Measurements from ENCODE around the gene ARL15. TPM values are rescaled to one million over a fixed set of nuclear protein-coding genes. Genes with fewer than 3 reads are reported as not detected.

Gene ARL15
- total and polyA plus RNA-seq, 9 of the 15 experiments (the other 6 are each of a cell fraction or from before 2014, with no cell fraction given): 18.5 to 80.4 (median 57.0) TPM

- TF ChIP-seq, protein P1, sequence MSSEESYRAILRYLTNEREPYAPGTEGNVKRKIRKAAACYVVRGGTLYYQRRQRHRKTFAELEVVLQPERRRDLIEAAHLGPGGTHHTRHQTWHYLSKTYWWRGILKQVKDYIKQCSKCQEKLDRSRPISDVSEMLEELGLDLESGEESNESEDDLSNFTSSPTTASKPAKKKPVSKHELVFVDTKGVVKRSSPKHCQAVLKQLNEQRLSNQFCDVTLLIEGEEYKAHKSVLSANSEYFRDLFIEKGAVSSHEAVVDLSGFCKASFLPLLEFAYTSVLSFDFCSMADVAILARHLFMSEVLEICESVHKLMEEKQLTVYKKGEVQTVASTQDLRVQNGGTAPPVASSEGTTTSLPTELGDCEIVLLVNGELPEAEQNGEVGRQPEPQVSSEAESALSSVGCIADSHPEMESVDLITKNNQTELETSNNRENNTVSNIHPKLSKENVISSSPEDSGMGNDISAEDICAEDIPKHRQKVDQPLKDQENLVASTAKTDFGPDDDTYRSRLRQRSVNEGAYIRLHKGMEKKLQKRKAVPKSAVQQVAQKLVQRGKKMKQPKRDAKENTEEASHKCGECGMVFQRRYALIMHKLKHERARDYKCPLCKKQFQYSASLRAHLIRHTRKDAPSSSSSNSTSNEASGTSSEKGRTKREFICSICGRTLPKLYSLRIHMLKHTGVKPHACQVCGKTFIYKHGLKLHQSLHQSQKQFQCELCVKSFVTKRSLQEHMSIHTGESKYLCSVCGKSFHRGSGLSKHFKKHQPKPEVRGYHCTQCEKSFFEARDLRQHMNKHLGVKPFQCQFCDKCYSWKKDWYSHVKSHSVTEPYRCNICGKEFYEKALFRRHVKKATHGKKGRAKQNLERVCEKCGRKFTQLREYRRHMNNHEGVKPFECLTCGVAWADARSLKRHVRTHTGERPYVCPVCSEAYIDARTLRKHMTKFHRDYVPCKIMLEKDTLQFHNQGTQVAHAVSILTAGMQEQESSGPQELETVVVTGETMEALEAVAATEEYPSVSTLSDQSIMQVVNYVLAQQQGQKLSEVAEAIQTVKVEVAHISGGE (CRISPR knock-in tag; IDR thresholded peaks at IDR 0.05): no peak
- TF ChIP-seq ZNF609 (CRISPR knock-in tag; IDR thresholded peaks at IDR 0.05; ENCODE audit: borderline replicate concordance) (no peak), NCOA4 (IDR thresholded peaks at IDR 0.05; ENCODE audit: partially characterized antibody) (no peak), MCM7 (IDR thresholded peaks at IDR 0.05) (no peak), ZNF764 (CRISPR knock-in tag; IDR thresholded peaks at IDR 0.05; ENCODE audit: low read depth) (no peak), ZNF165 (CRISPR knock-in tag; IDR thresholded peaks at IDR 0.05; ENCODE audit: borderline replicate concordance) (no peak), NONO (IDR thresholded peaks at IDR 0.05; ENCODE audit: low read depth in 2 of 2, low read length in 1 of 2) (no peak)
These were observed 323.3 kb downstream of the ARL15 start (continued) for GRCh38 chr5:53987101-53987500.

All from K562 (cell line).